Stimulated activated CD4-positive, alpha-beta T cell treated with anti-CD3 and anti-CD28 coated beads, Interleukin-2, amount 100 ng/mL, for 48 hours (primary cell): ENCODE results near the gene ZNF581.

Source experiments
- DNase-seq, 2 donors: peaks; one replicate each; pipeline ENCODE4 v3.0.0-alpha.2; 2020

Gene ZNF581

DNA sequence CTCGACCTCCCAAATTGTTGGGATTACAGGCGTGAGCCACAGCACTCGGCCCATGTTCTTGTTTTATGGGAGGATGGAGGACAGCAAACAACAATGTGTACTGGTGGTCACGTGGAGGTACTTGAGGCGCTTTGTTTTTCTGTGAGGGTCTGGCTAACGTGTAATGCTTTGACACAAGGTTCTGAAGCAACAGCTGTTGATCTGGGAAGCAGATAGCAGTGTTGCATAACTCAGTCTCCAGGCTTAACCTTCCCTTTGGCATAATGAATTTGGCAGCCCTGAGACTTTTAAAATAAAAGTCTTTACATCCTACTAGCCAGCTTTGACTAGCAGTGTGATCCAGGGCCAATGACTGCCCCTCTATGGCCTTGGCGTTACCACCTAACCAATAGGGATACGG lies 9.6 kb upstream of the ZNF581 start:
- no peak for DNase-seq

DNA sequence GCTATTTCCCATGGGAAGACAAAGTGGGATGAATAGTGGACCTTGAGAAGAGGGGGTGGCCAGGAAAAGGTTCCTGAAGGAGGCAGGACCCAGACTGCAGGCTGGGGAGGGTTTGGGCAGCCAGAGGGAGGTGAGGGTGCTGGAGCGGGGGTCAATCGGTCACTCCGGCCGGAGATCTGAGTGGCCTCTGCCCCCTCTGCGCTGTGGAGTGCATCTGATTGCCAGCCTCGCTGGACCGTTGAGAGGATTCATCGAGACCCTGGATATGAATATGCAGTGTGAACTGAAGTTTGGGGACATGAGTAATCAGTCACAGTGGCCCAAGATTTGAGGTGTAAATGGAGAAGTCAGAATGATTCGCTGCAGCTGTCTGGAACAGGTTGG lies 8.1 kb upstream of the ZNF581 start:
- no peak for DNase-seq

DNA sequence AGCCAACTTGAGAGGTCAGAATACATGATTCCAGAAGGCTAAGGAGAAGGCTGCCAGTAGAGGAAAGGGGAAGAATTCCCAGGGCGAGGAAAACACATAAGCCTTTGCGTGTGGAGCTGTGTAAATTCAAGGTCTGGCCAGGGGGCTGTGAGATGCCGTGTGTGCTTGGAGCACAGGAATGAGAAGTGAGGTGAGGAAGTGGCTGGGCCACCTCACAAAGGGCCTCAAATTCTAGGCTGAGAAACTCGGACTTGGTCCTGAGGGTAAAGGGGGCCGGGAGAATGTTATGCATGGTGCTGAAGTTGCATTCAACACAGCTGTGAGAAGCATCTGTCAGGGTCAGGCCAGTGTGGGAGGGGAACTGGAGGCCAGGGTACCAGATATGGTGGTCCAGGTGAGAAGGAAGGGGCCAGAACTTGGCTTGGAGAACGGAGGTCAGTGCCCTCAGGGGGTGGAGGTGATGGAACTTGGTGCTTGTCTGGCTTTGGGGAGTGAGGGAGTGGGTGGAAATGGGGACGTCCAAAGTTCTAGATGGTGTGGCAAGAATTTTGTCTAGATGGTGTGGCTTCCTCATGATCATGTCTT lies 7.5 kb upstream of the ZNF581 start:
- DNase-seq, result no peak

DNA sequence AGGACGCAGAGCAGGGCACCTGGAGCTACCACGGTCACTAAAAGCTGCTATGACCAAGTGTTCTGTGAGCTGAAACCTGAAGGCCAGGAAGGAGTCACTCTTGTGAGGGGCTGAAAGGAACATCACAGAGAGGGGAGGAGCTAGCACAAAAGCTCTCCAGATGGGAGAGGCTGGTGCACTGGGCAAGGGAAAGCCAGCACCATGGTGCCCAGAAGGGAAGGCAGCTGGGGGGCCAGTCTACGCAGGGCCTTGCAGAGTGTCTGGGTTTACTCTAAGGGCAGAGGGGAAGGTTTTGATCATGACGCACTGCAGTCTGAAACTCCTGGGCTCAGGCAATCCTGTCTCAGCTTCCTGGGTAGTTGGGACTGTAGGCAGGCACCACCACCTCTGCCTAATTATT lies 6.7 kb upstream of the ZNF581 start:
- DNase-seq, result no peak

DNA sequence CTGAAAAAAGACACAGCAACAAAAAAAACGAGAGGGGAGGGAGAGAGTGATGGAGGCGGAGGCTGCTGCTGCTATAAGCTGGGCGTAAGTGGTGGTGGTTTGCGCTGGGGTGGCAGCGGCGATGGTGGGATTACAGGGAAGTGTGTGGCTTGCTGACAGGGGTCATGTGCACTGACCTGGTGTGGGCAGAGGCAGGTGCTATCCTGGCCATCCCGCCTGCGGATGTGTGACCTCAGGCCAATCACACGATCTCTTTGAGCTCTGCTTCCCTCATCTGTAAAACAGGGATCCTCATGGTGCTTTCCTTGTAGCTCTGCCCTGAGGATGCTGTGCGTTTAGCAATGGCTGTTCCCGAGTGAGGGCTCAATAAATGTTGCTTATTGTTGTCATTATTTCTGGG lies 5.9 kb upstream of the ZNF581 start:
- no peak for DNase-seq

DNA sequence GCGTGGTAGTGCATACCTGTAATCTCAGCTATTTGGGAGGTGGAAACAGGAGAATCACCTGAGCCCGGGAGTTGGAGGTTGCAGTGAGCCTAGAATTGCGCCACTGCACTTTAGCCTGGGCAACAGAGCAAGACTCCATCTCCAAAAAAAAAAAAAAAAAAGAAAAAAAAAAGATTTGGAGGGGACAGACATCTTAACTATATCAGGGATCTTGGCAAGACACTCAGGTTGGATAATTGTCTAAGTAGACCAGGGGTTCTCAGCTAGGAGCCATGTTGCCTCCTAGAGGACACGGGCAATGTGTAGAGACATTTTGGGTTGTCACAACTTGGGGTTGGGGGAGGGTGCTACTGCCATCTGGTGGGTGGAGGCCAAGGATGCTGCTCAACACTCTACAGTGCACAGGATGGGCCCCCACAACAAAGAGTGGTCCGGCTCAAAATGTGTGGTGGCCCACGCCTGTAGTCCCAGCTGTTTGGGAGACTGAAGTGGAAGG lies 4.5 kb upstream of the ZNF581 start:
- DNase-seq, result peak; percentile 52 to 54

DNA sequence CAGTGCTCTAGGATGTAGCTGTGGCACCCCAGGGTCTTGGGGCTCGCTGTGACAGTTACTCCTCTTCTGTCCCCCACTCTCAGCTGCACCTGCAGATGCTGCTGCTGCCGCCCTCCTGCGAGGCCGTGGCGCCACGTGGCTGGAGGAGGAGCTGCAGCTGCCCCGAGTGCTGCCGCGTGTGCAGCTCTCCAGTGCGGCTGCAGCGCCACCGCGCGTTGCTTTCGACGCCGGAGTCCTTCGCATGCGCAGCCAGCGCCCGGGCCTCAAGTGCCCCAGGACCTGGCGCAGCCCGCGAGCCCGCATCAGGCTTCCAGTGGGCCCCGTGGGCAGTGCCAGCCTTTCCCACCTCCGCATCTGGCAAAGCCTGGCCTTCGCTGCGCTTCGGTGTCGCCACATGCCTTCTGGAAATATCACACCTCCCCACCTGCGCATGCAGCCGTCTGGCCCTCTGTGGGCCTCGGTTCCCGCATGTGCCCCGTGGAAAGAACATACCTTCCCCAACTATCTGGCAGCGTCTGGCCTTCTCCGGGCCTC lies 3.3 kb upstream of the ZNF581 start:
- peak; percentile 61 to 68 for DNase-seq

DNA sequence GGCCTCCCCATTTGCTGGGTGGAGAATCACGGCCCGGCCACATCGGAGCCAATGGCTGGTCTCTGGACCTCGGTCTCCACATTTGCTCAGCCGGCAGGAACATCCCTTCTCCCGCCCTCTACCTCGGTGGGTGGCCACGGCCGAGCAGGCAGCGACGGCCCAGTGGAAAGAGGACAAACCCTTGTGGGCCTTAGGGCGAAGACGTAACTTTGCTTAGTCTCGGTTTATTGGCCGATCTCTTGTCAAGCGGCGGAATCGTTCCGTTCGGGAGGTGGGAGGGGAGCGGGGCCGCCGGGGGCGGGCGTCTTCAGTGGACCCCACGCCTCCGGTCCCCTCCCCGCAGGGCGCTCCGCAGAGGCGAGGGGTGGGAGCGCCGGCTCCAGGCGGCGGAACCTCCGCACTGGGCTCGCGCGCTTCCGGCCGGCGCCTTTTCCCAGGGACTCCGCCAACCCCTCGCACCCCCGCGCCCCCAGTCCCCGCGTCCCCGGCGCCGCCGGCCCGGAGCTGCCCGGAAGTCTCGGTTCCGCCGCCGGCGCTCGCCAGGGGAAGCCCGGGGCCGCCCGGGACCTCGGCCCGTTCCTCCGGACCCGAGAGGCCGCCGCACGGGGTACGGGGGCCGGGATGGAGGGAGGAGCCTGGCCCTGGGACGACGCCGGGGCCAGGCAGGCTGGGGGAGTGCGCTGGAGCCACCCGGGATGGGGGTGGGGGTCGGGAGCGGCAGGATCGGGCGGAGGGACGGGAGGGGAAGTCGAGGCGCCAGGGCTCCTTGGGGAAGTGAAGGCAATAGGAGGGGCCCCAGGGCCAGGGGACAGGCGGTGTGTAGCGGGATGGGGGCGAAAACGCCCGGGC lies 2.6 kb upstream of the ZNF581 start, which contains the start of gene ZNF580:
Gene ZNF580 (plus strand): TSS at position 426 of the 849 bp plus-strand sequence. CDS start 1,507 bp downstream, outside the sequence.
- DNase-seq, result peak; percentile 55 to 71

DNA sequence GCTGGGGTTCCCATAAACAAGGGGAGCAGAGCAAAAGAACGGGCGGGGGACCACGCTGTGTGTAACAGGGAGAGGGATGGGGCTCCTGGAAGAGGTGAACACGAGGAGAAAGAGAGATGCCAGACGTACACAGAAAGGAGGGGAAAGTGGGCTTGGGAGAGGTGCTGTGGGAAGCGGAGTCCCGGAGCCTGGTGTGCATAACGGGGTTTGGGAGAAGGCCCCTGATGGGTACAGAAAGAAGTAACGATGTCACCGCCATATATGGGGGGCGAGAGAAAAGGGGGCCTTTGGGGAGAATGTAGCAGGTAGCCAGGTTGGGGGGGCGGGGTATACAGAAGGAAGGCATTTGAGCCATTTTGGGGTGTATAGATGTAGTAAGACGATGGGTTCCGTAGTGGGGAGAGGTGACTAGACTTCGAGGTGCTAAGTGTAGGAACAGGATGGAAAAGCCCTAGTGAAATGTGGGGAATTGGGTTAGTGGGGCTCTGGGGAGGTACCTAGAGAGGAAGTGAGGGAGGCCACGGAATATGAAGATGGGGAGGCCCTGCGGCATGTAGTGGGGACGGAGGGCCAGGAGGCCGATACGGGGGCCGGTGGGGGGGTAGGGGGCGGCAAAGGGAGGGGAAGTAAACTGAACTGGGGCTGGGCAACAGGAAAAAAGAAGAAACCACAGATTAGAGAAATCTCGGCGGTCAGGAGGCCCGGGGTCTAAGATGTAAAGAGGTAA lies 1.9 kb upstream of the ZNF581 start:
- DNase-seq, result no peak

DNA sequence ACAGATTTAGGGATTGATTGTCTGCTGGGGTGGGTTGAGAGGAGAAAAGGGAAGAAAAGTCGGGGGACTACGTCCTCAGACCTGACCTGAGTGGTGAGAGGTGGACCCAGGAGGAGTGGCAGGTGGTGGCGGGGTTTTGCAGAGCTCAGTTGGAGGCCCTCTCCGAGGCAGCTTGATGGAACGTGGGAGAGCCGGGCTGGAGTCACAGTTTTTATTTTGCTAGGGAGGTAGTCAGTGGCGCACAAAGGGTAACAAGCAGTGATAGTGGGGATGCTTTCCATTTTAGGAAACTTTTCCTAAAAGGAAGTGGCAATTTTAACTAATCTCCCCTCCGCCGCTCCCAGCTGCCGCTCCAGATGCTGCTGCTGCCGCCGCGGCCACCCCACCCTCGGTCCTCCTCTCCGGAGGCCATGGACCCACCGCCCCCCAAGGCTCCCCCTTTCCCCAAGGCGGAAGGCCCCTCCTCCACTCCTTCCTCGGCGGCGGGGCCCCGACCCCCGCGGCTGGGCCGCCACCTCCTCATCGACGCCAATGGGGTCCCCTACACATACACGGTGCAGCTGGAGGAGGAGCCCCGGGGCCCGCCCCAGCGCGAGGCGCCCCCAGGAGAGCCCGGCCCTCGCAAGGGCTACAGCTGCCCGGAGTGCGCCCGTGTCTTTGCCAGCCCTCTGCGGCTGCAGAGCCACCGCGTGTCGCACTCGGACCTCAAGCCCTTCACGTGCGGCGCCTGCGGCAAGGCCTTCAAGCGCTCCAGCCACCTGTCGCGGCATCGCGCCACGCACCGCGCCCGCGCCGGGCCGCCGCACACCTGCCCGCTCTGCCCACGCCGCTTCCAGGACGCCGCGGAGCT lies 1.1 kb upstream of the ZNF581 start:
- peak in 1 of 2 donors; percentile 30 for DNase-seq

DNA sequence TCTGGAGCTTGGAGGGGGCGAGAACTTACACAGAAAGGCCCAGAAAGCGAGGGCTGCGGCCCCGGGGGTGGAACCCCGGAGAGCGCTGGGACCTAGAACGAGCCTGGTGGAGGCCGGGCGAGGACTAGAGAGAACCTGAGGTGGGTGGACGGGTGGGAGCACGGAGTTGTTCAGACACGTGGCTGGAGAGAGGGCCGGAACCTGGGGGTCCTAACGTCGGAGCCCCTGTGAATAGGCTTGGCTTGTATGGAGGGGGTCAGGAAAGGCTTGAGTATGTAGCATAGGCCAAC lies 383 bp downstream of the ZNF581 start:
- no peak for DNase-seq

DNA sequence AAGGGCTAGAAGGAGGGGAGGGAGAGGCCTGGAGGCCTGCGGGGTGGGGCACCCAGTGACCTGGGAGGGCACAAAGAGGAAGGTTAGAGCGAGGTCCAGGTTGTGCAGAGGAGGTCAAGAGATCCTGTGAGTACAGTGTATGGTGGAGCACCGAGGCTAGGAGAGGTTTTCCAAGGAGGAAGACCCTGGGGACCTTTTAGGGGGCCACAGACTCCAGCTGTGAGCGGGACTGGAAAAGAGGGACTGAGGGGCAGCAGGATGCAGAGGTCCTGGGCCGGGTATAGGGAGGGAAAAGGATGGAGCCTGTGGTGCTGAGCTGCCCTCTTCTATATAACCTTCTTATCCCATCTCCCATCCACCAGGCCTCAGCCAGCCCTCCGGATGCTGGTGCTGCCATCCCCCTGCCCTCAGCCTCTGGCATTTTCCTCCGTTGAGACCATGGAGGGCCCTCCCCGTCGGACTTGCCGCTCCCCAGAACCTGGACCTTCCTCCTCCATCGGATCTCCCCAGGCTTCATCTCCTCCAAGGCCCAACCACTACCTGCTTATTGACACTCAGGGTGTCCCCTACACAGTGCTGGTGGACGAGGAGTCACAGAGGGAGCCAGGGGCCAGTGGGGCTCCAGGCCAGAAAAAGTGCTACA lies 863 bp downstream of the ZNF581 start:
- DNase-seq, result no peak

DNA sequence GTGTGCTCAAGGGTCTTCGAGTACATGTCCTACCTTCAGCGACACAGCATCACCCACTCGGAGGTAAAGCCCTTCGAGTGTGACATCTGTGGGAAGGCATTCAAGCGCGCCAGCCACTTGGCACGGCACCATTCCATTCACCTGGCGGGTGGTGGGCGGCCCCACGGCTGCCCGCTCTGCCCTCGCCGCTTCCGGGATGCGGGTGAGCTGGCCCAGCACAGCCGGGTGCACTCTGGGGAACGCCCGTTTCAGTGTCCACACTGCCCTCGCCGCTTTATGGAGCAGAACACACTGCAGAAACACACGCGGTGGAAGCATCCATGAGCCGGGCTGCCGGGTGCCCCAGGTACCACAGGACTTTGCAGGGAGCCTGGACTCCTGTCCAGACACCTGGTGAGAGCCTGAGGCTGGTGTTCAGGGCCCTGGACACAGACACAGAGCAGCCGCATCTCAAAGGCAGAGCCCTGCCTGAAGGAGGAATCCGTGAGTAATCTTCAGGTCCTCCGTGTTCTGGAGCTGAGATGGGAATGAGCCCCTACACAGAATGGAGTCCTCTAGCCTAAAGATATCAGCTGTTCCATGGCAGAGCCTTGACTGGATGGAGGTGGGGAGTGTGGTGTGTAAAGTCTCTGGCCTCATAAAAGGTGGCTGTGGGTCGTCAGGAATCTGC lies 1.5 kb downstream of the ZNF581 start:
- DNase-seq, result no peak

DNA sequence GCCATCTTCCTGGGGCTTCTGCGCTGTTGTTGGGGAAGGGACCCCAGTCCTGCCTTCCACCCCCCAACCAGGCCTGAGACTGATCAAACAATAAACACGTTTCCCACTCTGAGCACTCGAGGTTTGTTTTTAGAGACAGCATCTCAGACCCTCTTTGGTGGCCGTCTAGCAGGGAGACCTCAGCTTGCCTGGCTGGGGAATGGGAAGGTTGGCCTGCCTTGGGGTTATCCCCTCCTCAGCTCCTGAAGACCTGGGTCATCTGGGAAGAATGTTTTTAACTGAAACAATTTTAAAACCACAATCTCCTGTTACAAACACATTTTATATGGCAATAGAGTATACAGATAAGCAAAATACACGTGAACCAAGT lies 2.0 kb downstream of the ZNF581 start:
- no peak for DNase-seq

DNA sequence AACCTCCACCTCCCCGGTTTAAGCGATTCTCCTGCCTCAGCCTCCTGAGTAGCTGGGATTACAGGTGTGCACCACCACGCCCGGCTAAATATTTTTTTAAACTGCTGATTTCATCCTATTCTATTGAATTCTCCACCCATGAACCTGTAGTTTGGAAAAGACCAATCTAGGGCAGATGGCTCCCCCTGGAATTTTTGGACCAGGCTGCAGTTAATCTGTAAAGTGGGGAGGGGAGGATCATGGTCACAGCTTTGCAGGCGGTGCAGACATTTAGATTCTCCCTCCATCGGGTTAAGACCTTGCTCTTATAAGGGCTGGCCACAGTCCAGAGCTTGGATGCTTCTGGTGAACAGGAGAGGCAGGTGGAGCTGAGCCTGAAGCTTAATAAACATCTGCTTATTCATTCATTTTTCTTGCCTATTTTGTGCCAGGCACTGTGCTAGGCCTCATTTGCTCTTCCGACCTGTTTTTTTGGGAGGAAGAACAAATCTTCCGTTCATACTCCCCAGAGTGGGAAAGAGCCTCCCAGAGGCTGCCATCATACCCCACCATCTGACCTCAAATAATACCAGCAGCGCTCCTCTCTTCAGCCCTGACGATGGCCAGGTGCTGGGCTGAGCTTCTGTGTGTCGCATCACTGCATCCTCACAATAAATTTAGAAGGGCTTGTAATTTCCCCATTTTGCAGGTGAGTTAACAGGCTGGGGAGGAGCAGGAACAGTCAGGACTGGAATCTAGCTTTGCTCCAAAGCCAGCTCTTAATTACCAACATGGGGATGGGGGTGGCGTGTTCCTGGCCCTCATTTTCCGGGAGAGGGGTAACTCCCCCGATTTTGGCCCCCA lies 3.7 kb downstream of the ZNF581 start:
- DNase-seq, result no peak

DNA sequence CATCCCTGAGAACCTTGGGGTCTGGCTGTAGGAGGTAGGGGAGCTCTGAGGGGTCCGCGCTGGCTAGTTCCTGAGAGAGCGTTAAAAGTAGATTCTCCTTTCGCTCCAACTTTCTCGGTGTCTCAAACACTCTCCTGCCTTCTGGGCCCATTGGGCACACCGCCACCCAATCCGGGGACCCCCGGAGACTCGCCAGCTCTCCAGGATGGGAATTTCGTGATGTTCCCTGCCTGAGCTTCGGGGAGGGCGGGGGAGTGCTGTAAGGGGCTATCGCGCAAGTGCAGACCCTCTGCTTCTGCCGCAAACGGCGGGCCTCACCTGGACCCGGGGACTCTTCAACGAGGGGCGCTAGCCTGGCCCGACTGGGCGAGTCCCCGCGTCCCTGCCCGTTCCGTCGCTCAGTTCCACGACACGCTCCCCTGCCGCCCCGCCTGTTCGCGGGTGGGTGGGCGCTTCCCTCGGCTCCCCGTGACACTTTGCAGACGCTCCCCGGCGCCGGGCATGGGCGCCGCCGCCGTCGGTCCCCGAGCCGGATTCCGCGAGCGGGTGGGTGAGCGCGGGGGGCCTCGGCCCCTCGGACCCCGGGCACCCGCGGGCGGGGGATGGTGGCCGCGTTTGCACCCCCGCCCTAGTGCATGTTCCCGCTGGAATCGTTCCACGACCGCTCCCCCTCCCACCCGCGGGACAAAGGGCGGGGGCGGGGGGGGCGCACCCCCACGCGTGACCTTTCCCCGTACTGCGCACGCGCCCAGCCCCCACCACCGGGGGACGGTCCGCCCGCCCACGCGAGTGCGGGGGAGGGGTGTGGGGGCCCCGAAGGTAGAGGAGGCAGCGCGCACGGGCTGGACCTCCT lies 4.5 kb downstream of the ZNF581 start, which contains the start of gene CCDC106:
Gene CCDC106 (plus strand): TSS at position 481 of the 853 bp plus-strand sequence. CDS start 835 bp downstream, outside the sequence.
- no peak for DNase-seq

DNA sequence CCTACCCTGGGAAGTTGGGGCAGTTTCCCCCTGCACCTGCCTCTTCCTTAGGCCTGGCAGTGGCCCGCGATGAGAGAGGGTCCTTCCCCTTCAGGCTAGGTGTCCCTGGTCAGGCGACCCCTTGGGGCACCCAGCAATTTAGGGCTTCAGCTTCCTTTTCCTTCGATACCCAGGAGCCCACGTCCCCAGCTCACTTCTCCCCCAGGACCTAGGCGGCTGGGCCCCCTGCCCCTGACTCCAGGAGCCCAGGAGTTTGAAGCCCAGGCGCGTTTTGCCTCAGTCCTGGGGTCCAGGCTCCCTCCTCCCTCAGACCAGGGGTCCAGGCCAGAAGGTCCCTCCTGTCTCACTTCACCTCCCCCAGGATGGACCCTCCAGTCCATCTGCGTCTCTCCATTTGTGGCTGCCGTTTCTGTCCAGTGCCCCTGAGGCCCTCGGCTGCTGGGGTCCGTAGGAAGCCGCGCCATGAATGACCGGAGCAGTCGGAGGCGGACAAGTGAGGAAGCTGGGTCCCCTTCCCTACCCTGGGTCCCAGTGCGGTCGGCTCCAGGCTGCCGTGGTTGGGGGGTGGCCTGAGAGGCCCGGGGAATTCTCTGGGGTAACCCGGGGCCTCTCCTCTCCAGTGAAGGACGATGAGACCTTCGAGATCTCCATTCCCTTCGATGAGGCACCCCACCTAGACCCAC lies 5.3 kb downstream of the ZNF581 start:
- no peak for DNase-seq

DNA sequence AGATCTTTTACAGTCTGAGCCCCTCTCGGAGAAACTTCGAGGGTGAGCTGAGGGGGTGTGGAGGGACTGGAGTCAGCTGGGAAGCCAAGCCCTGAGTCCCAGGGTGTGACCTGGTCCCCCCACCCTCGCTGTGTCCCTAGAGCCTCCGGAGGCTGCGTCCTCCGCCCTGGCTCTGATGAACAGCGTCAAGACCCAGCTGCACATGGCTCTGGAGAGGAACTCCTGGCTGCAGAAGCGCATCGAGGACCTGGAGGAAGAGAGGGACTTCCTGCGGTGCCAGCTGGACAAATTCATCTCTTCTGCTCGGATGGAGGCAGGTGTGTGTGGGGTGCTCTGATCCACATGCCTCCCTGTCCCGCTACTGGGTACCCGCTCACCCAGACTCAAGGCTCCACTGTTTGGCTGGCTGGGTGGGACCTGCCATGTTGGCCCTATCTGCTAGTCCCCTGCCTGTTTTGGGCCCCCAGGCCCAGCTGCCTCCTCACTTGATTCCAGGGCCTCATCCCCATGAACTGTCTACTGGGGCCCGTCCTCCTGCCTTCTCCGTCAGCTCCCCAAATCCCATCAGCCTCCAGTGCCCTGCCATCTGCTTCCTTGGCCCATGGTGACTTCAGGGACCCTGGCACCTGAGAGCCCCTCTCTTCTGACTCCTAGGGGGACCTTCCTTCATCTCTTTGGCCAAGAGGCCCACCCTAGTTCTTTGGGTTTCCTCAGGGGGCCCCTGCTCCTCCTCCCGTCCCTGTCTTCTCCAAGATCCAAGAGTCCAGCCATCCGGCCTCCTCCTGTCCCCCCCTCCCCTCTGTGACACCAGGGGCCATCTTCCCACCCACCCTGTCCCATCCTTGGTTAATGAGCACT lies 6.0 kb downstream of the ZNF581 start:
- no peak for DNase-seq
